GM12875 (cell line): Measurements from ENCODE around the gene ABLIM2.

Experiments
- H3K4me3 ChIP-seq: one replicate; pipeline ENCODE4 v1.5.1; 2011; ENCODE audit warnings: low read depth, low read length, control low read depth
- TF ChIP-seq, protein P1 (sequence below): IDR thresholded peaks from 2 replicates; pipeline ENCODE4 v1.5.1; 2011; ENCODE audit warnings: low read depth, mild to moderate bottlenecking, control low read depth, inconsistent platforms, low read length, moderate library complexity, borderline replicate concordance; ENCODE audit not compliant: insufficient read depth

Gene ABLIM2

DNA sequence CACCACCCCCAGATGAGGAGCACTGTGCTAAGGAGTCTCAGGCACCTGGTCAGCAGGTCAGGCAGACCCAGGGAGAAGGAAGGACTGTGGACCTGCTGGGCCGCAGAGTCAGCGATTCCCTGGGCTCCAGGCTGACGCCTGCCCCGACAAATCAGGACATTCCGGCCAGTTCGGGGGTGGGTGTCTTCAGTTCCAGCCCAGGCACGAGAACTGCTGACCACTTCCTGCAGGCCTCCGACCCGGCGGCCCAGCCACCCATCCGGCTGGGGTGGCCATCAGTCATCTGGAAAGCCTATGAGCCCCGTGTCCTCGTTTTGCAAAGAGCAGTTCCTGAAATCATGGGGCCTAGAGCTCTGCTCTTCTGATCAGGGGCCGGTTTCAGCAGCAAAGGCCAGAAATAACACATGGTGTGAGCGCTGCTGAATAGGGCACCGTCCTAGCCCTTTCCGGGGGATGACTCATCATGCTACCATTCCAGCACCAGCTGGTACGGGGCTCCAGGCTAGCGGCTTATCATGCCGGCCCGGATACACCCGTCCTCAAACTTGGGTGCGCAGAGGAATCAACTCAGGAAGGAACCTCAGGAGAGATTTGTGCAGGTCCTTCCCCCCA is 32.6 kb upstream of the ABLIM2 start:
- TF ChIP-seq, protein P1, sequence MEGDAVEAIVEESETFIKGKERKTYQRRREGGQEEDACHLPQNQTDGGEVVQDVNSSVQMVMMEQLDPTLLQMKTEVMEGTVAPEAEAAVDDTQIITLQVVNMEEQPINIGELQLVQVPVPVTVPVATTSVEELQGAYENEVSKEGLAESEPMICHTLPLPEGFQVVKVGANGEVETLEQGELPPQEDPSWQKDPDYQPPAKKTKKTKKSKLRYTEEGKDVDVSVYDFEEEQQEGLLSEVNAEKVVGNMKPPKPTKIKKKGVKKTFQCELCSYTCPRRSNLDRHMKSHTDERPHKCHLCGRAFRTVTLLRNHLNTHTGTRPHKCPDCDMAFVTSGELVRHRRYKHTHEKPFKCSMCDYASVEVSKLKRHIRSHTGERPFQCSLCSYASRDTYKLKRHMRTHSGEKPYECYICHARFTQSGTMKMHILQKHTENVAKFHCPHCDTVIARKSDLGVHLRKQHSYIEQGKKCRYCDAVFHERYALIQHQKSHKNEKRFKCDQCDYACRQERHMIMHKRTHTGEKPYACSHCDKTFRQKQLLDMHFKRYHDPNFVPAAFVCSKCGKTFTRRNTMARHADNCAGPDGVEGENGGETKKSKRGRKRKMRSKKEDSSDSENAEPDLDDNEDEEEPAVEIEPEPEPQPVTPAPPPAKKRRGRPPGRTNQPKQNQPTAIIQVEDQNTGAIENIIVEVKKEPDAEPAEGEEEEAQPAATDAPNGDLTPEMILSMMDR, result no peak
- no peak overlapping the region for H3K4me3 ChIP-seq

DNA sequence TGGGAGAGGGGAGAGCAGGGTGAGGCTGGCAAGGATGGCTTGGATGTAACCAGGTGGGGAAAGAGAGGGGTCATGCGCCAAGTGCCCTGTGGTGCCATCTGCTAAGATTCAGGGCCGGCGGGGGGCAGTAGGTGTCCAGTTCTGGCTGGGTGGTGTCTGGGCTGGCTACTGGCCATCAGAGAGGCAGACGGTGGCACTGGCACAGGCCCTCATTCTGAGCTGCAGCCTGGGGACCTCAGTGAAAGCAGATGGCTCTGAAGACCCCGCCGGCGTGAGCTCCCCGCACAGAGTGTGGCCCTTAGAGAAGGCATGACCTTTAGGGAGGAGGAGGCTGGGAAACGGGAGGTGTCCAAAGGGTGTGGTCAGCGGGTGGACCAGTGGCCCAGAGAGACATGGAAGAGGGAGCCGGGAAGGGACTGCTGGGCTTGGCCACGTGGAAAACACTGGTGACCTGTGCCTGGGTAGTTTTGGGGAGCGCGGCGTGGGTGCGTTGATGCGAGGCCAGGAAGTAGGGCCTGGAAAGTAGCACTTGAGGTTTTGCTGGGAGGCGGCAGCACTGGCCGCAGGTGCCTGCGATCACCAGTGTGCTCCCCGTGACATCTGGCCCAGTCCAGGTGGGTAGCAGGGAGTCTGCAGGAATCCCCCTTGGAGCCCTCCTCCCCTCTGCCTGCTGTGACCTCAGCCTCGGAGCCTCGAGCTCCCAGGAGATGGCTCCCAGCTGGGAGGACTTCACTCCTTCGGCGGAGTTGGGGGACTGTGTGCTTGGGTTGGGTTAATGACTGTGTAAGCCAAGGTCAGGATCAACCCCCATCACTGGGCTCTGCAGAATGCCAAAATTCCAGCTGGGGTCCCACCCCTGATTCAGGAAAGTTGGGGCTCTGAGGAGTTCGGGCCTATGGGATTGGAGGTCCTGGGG is 31.2 kb upstream of the ABLIM2 start:
- H3K4me3 ChIP-seq, result no peak overlapping the region
- TF ChIP-seq, protein P1, result no peak

DNA sequence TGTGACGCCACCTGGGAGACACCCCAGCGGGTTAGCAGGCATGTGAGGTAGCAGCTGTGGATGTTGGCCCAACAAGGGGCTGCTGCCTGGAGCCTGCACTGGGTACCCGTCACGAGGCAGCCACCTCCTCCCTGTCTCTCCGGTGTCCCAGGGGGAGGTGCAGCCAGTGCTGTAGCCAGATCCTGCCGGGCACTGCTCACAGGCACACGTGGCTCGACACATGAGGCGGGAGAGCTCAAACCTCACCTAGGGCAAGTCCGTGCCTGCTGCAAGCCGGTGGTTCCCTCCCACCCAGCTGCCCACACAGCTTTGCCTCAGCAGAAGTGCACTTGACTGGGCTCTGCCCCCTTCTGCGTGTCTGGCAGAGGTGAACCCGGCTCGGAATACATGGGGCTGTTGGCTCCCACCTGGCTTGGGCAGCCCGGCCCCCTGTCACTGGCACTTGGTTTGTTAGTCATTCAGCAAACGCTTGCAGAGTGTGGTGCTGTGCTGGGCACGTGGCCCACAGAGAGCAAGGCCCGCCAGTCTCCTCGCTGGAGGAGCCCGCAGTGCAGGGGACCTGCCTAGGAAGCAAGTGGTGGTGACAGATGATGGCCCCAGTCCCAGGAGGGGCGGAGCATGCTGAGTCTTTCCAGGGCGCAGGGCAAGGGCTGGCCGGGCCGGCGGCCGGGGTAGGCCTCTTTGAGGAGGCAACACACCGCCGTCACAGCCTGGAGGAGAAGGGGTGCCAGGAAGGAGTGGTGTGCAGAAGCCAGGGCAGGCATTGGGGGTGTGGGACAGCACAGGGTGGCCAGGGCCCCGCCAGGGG is 30.3 kb upstream of the ABLIM2 start:
- TF ChIP-seq, protein P1, result no peak
- no peak overlapping the region for H3K4me3 ChIP-seq

DNA sequence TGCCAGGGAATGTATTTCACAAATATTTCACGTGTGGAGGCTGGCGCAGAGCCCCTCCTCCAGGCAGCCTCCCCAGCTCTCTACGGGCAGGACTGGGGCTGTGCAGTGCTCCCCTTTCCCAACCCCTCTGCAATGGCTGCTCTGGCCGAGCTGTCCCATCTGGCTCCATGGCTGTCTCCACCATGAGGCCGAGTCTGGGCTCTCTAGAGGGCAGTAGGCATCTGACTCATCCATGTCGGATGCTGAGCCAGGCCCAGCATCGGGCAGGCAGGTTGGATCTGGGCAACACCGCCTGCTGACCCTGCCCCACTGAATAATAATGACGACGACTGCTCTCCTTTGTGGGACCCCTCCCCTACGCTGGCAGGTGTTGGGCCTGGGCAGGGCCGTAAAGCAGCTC is 29.5 kb upstream of the ABLIM2 start:
- TF ChIP-seq, protein P1, result no peak

DNA sequence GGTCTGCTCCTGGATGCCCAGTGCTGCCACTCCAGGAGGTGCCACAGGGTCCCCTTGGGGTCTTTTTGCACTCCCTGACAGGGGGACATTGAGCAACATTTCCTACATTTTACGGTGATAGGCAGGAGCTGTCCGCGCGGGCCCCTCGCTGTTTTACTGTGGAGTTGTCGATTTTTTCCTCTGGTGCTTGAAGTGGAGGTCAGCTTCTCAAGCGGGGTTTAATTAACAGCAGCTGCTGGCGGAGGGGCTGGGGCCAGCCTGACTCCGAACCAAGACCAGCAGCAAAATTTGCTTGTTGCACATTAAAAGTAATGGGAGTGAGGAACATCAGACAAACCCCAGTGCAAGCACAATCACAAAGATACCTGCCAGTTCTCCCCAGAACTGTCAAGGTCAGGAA is 27.3 kb upstream of the ABLIM2 start:
- TF ChIP-seq, protein P1, result no peak
- no peak overlapping the region for H3K4me3 ChIP-seq

More for the DNA sequence above, 29.5 kb upstream of the ABLIM2 start:
- H3K4me3 ChIP-seq, result no peak overlapping the region

DNA sequence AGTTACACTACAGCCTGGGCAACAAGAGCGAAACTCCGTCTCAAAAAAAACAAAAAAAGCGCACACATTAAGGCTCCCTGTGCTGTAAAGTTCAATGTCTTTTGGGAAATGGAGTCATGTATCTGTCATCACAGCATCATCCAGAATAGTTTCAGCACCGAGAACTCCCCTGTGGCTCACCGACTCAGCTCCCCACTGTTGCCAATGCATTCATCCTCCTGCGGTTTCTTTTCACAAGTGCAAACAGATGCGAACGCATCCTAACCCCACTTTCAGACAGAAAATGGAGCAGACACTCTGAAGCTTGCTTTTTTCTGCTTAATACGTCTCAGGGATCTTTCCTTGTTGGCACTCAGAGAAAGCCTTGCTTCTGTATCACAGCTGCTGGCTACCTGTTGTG is 26.7 kb upstream of the ABLIM2 start:
- TF ChIP-seq, protein P1, result no peak
- no peak overlapping the region for H3K4me3 ChIP-seq
